Heart left ventricle (tissue), 13 donors: ENCODE data around the gene CNPY4.

ENCODE experiments used
- CTCF ChIP-seq, 12 donors: fragments of 200-600 bp; sonication (generic) in 4 of 12; IDR thresholded peaks; one replicate each; pipeline versions ENCODE4 v1.5.0 to v1.8.0; 2018 to 2022; ENCODE audit warnings: antibody characterized with exemption in 12 of 12, mild to moderate bottlenecking in 5 of 12
- POLR2A ChIP-seq, 2 donors: fragments of 450-650 bp; IDR thresholded peaks; one replicate each; pipeline ENCODE4 v1.6.1; 2017; ENCODE audit warnings: antibody characterized with exemption in 2 of 2, mild to moderate bottlenecking in 2 of 2, moderate library complexity in 2 of 2
- donor health status: ischemic (EF 13 %, LVEDD 7.1; RV severe dilation, severe dysfunction).
- donor health status: DM: no; HTN: yes; CAD: no.
- donor health status: DM: no; HTN: no; CAD: no.
- donor health status: ischemic (EF 25% LVEDD 6.9; RV normal size, moderate dysfunction).
- donor health status: ischemic (EF 25% LVEDD 5.7; RV mildly dilated, moderate dysfunction).
- donor health status: ischemic (EF 35%, LVEDD 5.7; RV mildly dilated, moderate dysfunction).
- donor health status: nonischemic (EF 11% LVEDD 7.7; RV severe dilation, severe dysfunction).
- donor health status: DM: yes; HTN: yes; CAD: no.
- donor health status: PGD.
- donor health status: ischemic (EF 29% LVEDD 5.4; RV normal size, mild dysfunction).
- donor health status: nonischemic (EF 23%, LVEDD 6.1; RV moderate dilation, normal function).

DNA sequence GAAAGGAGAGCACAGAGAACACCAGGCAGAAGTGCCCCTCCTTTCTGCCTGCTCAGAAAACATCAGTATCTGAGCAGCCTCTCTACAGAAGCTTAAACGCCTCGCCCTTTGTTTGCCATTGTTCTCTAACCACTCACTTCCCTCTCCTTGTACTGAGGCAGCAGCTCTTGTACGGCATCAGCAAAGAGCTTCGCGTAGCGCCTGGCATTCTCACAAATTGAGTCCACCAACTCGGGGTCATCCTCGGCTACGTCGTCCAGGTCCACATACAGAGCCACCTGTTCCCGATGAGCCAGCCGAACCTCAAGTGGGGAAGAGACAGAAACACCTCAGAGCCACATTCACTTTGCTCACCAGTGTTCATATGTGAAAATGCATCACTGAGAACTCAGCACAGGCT lies 20.0 kb upstream of the CNPY4 start:
- TF ChIP-seq CTCF (IDR thresholded peaks at IDR 0.05), result no peak
- TF ChIP-seq POLR2A (IDR thresholded peaks at IDR 0.05), result no peak
